NT2/D1 (cell line): ENCODE measurements around the gene FAM98A.

ENCODE experiments used
- DNase-seq: peaks from one replicate; pipeline ENCODE4 v3.0.0-alpha.2; 2011; ENCODE audit warnings: low read depth, low spot score
- H3K27me3 ChIP-seq: 2 replicates; pipeline ENCODE4 v1.6.0; 2011; ENCODE audit warnings: mild to moderate bottlenecking; ENCODE audit not compliant: insufficient read length, insufficient read depth
- H3K36me3 ChIP-seq: 2 replicates; pipeline ENCODE4 v1.6.1; 2011; ENCODE audit warnings: mild to moderate bottlenecking, low read length, mixed read lengths; ENCODE audit not compliant: insufficient read depth, insufficient read length
- H3K4me1 ChIP-seq: 2 replicates; pipeline ENCODE4 v1.5.1; 2011; ENCODE audit not compliant: insufficient read depth, insufficient read length
- H3K4me3 ChIP-seq: 2 replicates; pipeline ENCODE4 v1.5.1; 2011; ENCODE audit warnings: low read depth; ENCODE audit not compliant: insufficient read length
- H3K9ac ChIP-seq: 2 replicates; pipeline ENCODE4 v1.6.0; 2011; ENCODE audit warnings: low read depth; ENCODE audit not compliant: insufficient read length
- H3K9me3 ChIP-seq: 2 replicates; pipeline ENCODE4 v1.5.1; 2011; ENCODE audit warnings: mild to moderate bottlenecking, low read length; ENCODE audit not compliant: insufficient read depth
- SUZ12 ChIP-seq: IDR thresholded peaks from 2 replicates; pipeline ENCODE4 v1.6.1; 2011; ENCODE audit not compliant: insufficient read length, insufficient read depth; ENCODE audit errors: extremely low read depth
- YY1 ChIP-seq: IDR thresholded peaks from 2 replicates; pipeline ENCODE4 v1.6.1; 2011; ENCODE audit not compliant: insufficient read length, insufficient read depth
- ZNF274 ChIP-seq: IDR thresholded peaks from 2 replicates; pipeline ENCODE4 v1.6.1; 2011; ENCODE audit warnings: mild to moderate bottlenecking, low read depth, low read length

Gene FAM98A

DNA sequence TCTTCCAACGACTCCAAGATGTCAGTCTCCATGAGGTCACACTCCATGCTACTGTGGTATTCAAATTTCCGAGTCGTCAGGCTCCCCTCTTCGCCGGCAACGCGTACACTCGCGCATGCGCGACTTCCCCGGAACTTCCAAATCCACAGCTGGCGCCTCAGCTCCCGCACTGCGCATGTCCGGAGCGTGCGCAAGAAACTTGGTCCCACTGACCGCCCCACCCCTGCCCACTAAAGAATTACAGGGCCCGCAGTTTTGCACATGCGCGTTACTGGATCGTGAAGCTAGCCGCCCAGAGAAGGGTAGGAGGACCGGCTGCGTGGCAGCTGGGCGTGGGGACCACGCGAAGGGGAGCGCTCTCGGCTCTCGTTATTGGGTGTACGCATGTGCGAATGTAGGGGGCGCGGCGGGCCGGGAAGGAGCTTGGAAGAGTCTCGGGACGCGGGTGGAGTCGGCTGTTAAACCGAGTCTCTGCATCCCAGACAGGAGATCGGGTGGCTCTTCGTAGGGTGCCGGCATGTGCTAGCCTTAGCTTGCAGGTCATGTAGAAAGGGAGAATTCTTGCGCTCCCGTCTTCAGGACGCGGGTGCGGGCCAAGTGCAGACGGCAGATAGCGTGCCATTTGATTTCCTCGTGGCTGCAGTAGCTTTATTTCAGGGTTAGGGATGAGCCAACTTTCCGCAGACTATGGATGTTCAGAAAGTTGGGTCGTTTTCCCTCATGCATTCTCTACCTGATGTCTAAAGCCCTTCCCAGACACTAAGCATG is at the start of gene FAM98A:
Gene FAM98A (minus strand): TSS at position 125 of the 768 bp plus-strand sequence. CDS start 78 bp downstream, at position 47.
- Histone ChIP-seq H3K36me3 (peaks cover 10% of the 10 kb centered on the region), H3K4me1 (no peaks in the 10 kb centered on the region), H3K27me3 (no peaks in the 10 kb centered on the region), H3K9me3 (no peaks in the 10 kb centered on the region), H3K4me3 (peak within 1 kb of the TSS; percentile 95), H3K9ac (peak within 1 kb of the TSS; percentile 88)
- no peak for TF ChIP-seq YY1
- TF ChIP-seq ZNF274: no peak
- TF ChIP-seq SUZ12: no peak
- DNase-seq: peak; percentile 94

DNA sequence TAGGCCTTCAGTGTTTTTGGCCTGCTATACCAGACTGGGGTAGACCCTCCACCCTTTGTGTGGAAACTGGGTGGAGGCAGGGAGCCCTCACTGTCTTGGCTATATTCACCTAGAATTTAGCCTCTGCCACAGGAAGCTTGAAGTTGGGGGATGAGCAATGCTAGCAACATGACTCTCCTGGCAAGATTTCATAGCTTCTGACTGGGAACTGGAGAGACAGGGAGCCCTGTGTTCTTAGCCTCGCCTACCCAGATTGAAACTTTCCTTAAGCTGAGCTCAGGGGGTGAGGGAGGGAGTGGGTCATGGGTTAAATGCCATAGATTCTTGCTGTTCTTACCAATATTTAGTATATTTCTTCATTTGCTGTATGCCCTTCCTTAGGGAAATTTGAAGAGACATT is 46.8 kb upstream of the FAM98A start:
- DNase-seq: no peak
- Histone ChIP-seq H3K4me1 (no peaks in the 10 kb centered on the region), H3K9me3 (0 out of 2 replicates have a peak, but pooled peaks cover 5% of the 10 kb centered on the region), H3K9ac (no peak overlapping the region), H3K36me3 (no peaks in the 10 kb centered on the region), H3K4me3 (no peak overlapping the region), H3K27me3 (no peaks in the 10 kb centered on the region)
- TF ChIP-seq YY1 (no peak), ZNF274 (no peak), SUZ12 (no peak)

DNA sequence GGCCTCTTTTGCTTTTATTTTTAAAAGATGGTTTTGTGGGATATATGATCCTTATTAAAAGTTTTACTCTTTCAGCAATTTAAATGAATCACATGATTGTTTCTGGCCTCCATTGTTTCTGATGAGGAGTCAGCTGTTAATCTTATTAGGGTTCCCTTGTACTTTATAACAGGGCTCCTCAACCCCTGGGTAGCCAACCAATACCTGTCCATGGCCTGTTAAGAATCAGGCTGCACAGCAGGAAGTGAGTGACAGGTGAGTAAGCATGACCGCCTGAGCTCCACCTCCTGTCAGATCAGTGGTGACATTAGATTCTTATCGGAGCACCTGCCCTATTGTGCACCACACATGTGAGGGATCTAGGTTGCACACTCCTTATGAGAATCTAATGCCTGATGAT is 45.1 kb upstream of the FAM98A start:
- Histone ChIP-seq H3K9ac (no peak overlapping the region), H3K27me3 (no peaks in the 10 kb centered on the region), H3K9me3 (0 out of 2 replicates have a peak, but pooled peaks cover 5% of the 10 kb centered on the region), H3K4me3 (no peak overlapping the region), H3K4me1 (no peaks in the 10 kb centered on the region), H3K36me3 (no peaks in the 10 kb centered on the region)
- DNase-seq: no peak
- TF ChIP-seq YY1: no peak
- no peak for TF ChIP-seq SUZ12
- no peak for TF ChIP-seq ZNF274

GRCh38 chr2:33636001-33636400 is 36.9 kb upstream of the FAM98A start:
- H3K36me3 ChIP-seq: no peaks in the 10 kb centered on the region
- no peak overlapping the region for H3K4me3 ChIP-seq
- H3K27me3 ChIP-seq: no peaks in the 10 kb centered on the region
- TF ChIP-seq SUZ12 (no peak), YY1 (no peak), ZNF274 (no peak)
- H3K4me1 ChIP-seq: no peaks in the 10 kb centered on the region
- H3K9ac ChIP-seq: no peak overlapping the region
- no peak for DNase-seq
- H3K9me3 ChIP-seq: no peaks in the 10 kb centered on the region

GRCh38 chr2:33634261-33634910 is 35.3 kb upstream of the FAM98A start:
- no peaks in the 10 kb centered on the region for H3K4me1 ChIP-seq
- no peak for TF ChIP-seq ZNF274
- no peak for TF ChIP-seq YY1
- TF ChIP-seq SUZ12: no peak
- H3K27me3 ChIP-seq: no peaks in the 10 kb centered on the region
- no peaks in the 10 kb centered on the region for H3K36me3 ChIP-seq
- no peak overlapping the region for H3K4me3 ChIP-seq
- H3K9ac ChIP-seq: no peak overlapping the region
- H3K9me3 ChIP-seq: no peaks in the 10 kb centered on the region
- no peak for DNase-seq

GRCh38 chr2:33633315-33633714 is 34.2 kb upstream of the FAM98A start:
- DNase-seq: no peak
- H3K27me3 ChIP-seq: no peaks in the 10 kb centered on the region
- no peak for TF ChIP-seq SUZ12
- no peak for TF ChIP-seq YY1
- no peak for TF ChIP-seq ZNF274
- H3K36me3 ChIP-seq: no peaks in the 10 kb centered on the region
- H3K9me3 ChIP-seq: no peaks in the 10 kb centered on the region
- no peak overlapping the region for H3K4me3 ChIP-seq
- H3K4me1 ChIP-seq: no peaks in the 10 kb centered on the region
- H3K9ac ChIP-seq: no peak overlapping the region

- no peak overlapping the region for H3K4me3 ChIP-seq
- no peaks in the 10 kb centered on the region for H3K36me3 ChIP-seq
- H3K9me3 ChIP-seq: no peaks in the 10 kb centered on the region
- no peaks in the 10 kb centered on the region for H3K27me3 ChIP-seq
- H3K4me1 ChIP-seq: no peaks in the 10 kb centered on the region
- no peak for DNase-seq
- no peak overlapping the region for H3K9ac ChIP-seq
- TF ChIP-seq ZNF274: no peak
- TF ChIP-seq YY1: no peak
- TF ChIP-seq SUZ12: no peak
Measured at GRCh38 chr2:33632831-33633230, 33.7 kb upstream of the FAM98A start.
